ENCODE data around the gene AUTS2. TPM values are rescaled to one million over a fixed set of nuclear protein-coding genes. Genes with fewer than 3 reads are reported as not detected.

AUTS2 gene
- total RNA-seq, 1 experiment from 2014 or later, result not detected

DNA sequence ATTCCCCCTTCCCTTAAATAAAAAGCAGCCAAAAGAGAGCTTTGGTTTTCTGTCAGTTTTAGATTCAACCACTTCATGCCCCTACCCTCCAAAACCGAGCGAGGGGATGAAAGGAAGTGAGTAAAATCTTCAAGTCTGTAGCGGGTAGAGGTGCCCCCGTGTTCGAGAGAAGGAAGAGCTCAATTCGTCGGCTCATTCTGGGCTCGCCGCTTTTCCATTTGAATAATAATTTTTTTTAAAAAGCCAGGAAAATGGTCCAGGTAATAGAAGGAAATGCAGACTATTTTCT lies 1097.5 kb downstream of the AUTS2 start:
- Mint-ChIP-seq H3K9me3 (ENCODE audit: low read depth, unreplicated experiment) (no peaks in the 10 kb centered on the region), H3K4me1 (ENCODE audit: low read depth, unreplicated experiment) (no peaks in the 10 kb centered on the region), H3K36me3 (ENCODE audit: insufficient read depth, unreplicated experiment) (no peaks in the 10 kb centered on the region), H3K4me3 (ENCODE audit: low read depth, unreplicated experiment) (no peak overlapping the region), H3K27ac (ENCODE audit: unreplicated experiment) (no peak overlapping the region), H3K27me3 (ENCODE audit: unreplicated experiment) (peaks cover 16% of the 10 kb centered on the region)
- BruUV-seq (replicated peaks), result no TSS peak
- CTCF ChIA-PET, result no interaction called here
- TF ChIP-seq, protein P1, sequence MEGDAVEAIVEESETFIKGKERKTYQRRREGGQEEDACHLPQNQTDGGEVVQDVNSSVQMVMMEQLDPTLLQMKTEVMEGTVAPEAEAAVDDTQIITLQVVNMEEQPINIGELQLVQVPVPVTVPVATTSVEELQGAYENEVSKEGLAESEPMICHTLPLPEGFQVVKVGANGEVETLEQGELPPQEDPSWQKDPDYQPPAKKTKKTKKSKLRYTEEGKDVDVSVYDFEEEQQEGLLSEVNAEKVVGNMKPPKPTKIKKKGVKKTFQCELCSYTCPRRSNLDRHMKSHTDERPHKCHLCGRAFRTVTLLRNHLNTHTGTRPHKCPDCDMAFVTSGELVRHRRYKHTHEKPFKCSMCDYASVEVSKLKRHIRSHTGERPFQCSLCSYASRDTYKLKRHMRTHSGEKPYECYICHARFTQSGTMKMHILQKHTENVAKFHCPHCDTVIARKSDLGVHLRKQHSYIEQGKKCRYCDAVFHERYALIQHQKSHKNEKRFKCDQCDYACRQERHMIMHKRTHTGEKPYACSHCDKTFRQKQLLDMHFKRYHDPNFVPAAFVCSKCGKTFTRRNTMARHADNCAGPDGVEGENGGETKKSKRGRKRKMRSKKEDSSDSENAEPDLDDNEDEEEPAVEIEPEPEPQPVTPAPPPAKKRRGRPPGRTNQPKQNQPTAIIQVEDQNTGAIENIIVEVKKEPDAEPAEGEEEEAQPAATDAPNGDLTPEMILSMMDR (IDR thresholded peaks at IDR 0.05; ENCODE audit: unreplicated experiment), result no peak
- no peak for DNase-seq
- intact Hi-C loops (cut with micrococcal nuclease; ENCODE audit: unreplicated experiment), result no loop called here

DNA sequence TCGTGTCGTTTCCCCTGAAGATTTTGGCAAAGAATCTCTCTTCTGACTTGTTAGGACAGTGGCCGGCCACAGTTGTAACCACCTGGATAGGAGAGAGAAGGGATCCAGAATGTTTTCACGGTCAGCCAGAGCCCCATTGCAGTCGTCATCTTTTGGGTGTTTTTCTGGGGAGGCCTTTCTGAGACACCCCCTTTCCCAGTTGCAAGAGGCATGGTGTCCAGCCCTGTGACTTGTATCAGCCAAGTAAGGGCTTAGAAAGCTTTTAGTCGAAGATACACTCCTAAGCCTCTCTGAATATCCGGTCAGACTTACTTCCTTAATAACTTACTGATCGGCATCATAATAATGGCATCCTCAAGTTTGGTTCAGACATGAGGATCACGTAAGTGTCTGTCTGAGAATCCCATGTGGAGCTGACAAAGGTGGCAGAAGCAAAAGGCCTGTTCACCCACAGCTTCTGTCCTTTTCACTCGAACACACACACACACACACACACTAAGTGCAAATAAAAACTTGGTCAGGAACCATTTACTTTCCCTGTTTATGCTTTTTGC lies 1098.0 kb downstream of the AUTS2 start:
- TF ChIP-seq, protein P1 (IDR thresholded peaks at IDR 0.05; ENCODE audit: unreplicated experiment), result no peak
- no TSS peak for BruUV-seq (replicated peaks)
- no peaks in the 10 kb centered on the region for H3K4me1 Mint-ChIP-seq (ENCODE audit: low read depth, unreplicated experiment)
- no peaks in the 10 kb centered on the region for H3K9me3 Mint-ChIP-seq (ENCODE audit: low read depth, unreplicated experiment)
- H3K27ac Mint-ChIP-seq (ENCODE audit: unreplicated experiment), result no peak overlapping the region
- intact Hi-C loops (cut with micrococcal nuclease; ENCODE audit: unreplicated experiment), result no loop called here
- DNase-seq, result no peak
- no peaks in the 10 kb centered on the region for H3K36me3 Mint-ChIP-seq (ENCODE audit: insufficient read depth, unreplicated experiment)
- peaks cover 16% of the 10 kb centered on the region for H3K27me3 Mint-ChIP-seq (ENCODE audit: unreplicated experiment)
- H3K4me3 Mint-ChIP-seq (ENCODE audit: low read depth, unreplicated experiment), result no peak overlapping the region
- CTCF ChIA-PET, result no interaction called here

DNA sequence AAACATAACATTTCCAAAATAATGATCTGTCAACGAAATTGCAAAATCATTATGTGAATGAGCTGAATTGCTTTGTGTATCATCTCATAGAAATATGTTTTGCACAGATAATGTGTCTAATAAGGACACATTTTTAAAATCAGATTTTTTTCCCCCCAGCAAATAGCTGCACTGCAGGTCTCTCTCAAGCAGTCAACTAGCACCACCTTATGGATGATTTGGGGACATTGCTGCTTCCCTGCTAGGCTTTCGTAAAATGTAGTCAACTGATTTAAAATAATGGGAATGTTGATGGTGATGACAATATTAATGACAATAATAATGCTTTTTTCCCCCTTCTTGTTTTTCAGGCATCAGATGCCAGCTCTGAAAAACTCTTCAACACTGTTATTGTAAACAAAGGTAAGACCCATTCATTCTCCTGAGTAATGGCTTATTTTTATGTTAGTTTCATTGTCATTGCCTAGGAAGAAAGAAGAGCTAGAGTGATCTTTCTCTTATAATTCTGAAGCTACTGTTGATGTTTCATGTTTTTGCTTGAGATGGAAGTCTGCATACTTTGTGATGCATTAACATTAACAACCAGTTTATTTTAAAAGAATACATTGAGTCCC lies 1100.1 kb downstream of the AUTS2 start:
- Mint-ChIP-seq H3K27ac (ENCODE audit: unreplicated experiment) (no peak overlapping the region), H3K36me3 (ENCODE audit: insufficient read depth, unreplicated experiment) (no peaks in the 10 kb centered on the region), H3K9me3 (ENCODE audit: low read depth, unreplicated experiment) (no peaks in the 10 kb centered on the region), H3K4me3 (ENCODE audit: low read depth, unreplicated experiment) (no peak overlapping the region), H3K4me1 (ENCODE audit: low read depth, unreplicated experiment) (no peaks in the 10 kb centered on the region), H3K27me3 (ENCODE audit: unreplicated experiment) (peaks cover 16% of the 10 kb centered on the region)
- no TSS peak for BruUV-seq (replicated peaks)
- no peak for DNase-seq
- intact Hi-C loops (cut with micrococcal nuclease; ENCODE audit: unreplicated experiment), result no loop called here
- CTCF ChIA-PET, result no interaction called here
- TF ChIP-seq, protein P1 (IDR thresholded peaks at IDR 0.05; ENCODE audit: unreplicated experiment), result no peak

DNA sequence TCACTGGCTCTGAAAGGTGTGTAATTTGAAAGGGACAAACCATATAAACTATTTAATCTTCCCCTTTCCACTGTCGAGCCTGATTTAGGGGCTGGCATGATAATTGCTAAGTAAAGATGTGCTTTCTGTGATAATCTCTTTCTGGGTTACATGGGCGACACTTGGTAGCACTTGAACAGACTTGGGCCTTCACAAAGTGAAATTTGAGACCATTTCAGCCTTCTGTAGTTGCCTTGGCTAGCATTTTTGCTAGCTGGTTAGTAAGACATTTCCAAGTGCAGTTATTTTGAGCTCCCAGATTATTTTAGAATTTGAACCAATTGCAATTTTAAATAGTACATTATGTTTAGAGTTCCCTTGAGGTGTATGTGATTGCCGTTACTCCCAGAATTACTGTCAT lies 1101.0 kb downstream of the AUTS2 start:
- Mint-ChIP-seq H3K4me3 (ENCODE audit: low read depth, unreplicated experiment) (no peak overlapping the region), H3K27ac (ENCODE audit: unreplicated experiment) (no peak overlapping the region), H3K27me3 (ENCODE audit: unreplicated experiment) (peaks cover 16% of the 10 kb centered on the region), H3K36me3 (ENCODE audit: insufficient read depth, unreplicated experiment) (no peaks in the 10 kb centered on the region), H3K9me3 (ENCODE audit: low read depth, unreplicated experiment) (no peaks in the 10 kb centered on the region), H3K4me1 (ENCODE audit: low read depth, unreplicated experiment) (no peaks in the 10 kb centered on the region)
- TF ChIP-seq, protein P1 (IDR thresholded peaks at IDR 0.05; ENCODE audit: unreplicated experiment), result no peak
- intact Hi-C loops (cut with micrococcal nuclease; ENCODE audit: unreplicated experiment), result no loop called here
- no TSS peak for BruUV-seq (replicated peaks)
- no peak for DNase-seq
- CTCF ChIA-PET, result no interaction called here
